Measurements from ENCODE around the gene CIROP.
"Not testable (repeated sequence)": the region's sequence is repeated elsewhere in the genome, so short reads cannot be mapped to it uniquely, and the experiment has no call there.

The CIROP gene

GRCh38 chr14:23114669-23115038 is 9.9 kb upstream of the CIROP start:
- DNase-seq (ENCODE audit: low read depth), result no peak

DNA sequence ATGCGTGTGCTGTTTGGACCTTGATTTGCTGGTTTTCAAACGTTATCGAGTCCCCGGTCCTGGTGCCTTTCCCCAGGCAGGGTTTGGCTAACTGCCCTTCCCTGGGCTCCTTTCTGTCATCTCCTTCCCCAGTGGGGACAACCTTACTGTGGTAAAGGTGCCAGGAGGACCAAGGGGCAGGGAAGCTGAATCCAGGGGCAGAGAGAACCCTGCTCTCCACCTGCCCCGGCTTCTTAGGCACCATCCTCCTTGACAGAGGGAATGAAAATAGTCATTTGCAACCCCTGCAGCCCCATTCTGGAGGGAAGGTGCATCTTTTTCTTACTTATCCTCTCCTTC is 9.3 kb upstream of the CIROP start:
- DNase-seq (ENCODE audit: low read depth), result no peak

GRCh38 chr14:23113431-23114119 is 8.8 kb upstream of the CIROP start:
- DNase-seq (ENCODE audit: low read depth), result no peak

DNA sequence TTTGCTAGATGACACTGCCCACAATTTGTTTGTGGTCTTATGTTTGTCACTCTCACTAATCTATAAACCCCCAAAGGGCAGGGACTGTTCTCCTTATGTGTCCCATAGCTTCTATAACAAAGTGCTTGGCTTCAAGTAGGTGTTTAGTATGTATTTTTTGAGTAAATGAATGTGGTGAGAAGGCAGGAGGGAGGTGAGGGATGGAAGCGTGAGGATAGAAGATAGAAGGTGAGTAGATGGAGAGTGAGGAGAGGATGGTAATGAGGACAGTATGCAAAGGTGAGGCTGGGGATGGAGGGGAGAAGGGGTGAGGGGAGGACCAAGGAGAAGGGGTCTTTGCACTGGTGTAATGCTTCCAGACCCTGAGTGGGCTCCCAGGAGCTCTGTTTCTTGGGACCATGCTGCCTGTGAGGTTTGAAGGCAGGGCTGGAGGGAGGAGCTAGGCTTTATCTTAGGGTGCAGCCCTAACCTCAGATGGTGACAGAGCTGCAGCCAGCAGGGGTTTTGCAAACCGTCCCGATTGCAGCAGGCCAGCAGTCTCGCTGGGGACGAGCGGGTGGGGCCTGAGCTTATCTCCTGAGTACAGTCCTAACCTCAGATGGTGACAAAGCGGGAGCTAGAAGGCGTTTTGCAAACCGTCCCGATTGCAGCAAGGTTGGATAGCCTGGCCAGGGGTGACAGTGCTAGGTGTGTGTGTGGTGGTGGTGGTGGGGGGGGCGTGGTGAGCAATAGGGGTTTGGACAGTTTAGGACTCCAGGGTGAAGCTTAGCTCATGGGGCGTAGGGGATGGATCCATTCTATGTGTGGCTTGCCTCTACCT is 7.8 kb upstream of the CIROP start:
- DNase-seq (ENCODE audit: low read depth), result no peak

GRCh38 chr14:23110579-23111365 is 6.0 kb upstream of the CIROP start:
- no peak for DNase-seq (ENCODE audit: low read depth)

DNA sequence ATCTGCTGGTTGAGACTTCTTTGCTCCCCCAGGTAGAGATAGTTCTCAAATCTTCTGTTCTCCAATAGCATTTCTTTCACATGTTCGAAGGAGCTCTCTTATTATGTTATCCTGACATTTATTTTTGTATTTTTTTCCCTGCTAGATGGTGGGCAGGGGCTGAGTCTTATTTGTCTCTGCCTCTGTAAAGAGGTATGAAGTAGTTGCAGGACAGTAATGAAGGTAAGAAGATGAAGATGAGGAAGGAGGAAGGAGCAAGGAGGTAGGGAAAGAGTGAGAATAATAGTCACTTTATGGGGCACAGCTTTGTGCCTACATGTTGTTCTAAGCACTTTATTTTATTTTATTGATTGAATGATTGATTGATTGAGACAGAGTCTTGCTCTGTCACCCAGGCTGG is 5.0 kb upstream of the CIROP start:
- DNase-seq (ENCODE audit: low read depth), result no peak

- not testable (repeated sequence) for DNase-seq (ENCODE audit: low read depth)
Observed at GRCh38 chr14:23108169-23108568, 3.4 kb upstream of the CIROP start.

- DNase-seq (ENCODE audit: low read depth), result not testable (repeated sequence)
Observed at GRCh38 chr14:23107620-23108019, 2.8 kb upstream of the CIROP start.

- no peak for DNase-seq (ENCODE audit: low read depth)
Observed at GRCh38 chr14:23106747-23107045, 1.9 kb upstream of the CIROP start.

DNA sequence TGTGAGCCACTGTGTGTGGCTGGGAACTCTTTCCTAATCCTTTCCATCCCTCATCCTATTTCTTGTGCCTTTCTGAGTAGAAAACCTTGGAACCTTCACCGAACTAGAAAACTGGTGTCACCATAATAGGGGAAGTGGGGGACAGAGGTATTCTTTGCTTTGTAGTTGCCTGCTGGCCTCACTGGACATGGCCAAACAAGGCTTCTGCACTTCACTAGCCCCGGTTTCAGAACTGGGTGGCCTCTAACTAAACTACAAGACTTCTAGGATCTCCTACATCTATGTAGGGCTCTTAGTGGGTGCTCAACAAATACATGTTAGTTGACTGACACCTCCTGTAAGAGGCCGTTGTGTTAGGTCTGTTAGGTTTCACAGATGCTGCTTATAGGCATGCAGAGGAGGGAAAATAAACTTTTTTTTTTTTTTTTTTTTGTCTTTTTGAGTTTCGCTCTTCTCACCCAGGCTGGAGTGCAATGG is 597 bp upstream of the CIROP start:
- DNase-seq (ENCODE audit: low read depth), result no peak

DNA sequence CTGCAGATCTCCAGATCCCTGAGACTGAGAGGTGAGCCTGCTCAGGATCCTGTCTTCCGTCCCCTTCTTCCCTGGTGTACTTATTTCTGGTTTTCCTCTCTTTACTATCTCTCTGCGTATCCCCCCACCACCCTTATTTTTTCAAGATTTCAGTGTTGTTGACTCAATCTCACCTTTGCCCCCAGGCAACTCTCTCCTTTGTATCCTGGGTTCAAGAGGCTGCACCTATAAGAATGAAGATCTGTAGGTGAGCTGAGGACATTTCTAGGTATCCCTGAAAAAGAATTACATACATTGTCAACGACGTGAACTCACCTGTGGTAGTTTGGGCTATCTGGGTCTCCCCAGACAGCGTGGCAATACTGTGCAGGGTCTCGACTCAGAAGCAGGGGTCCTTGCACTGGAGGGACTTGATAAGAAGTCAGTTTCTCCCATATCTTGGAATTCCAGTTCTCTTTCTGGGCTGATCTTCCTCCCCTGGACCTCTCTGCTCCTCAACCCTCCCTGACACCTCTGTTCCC is 659 bp downstream of the CIROP start:
- no peak for DNase-seq (ENCODE audit: low read depth)

GRCh38 chr14:23103581-23103980 is 1.2 kb downstream of the CIROP start:
- no peak for DNase-seq (ENCODE audit: low read depth)

GRCh38 chr14:23102801-23103200 is 2.0 kb downstream of the CIROP start:
- DNase-seq (ENCODE audit: low read depth), result no peak

DNA sequence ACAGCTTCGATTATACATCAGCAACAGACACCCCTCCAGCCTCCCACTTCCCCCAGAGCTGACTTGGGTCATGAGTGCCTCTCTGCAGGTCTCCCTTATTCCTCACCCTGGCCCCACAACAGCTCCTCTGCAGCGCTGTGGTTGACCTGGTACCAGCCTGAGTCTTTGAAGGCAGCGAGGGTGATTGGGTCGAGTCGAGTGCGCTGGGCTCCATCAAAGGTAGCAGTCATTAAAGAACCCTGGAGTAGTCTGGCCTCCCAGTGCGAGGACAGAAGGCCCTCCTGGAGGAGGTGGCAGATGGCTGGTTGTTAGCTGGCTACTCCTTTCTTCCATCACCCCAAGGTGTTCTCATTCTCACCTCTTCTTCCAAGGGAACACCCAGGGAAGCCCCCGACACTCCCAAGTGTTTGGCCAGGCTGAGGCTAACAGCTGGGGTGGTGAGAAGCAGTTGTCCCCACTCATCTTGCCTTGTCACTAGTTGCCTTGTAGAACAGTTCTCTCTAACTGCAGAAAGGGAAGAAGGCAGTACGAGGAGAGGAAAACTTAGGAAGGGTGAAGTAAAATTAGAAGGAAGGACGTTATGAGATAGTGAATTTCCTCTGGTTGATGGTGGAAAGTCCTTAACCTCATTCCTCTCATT is 2.7 kb downstream of the CIROP start:
- DNase-seq (ENCODE audit: low read depth), result no peak

DNA sequence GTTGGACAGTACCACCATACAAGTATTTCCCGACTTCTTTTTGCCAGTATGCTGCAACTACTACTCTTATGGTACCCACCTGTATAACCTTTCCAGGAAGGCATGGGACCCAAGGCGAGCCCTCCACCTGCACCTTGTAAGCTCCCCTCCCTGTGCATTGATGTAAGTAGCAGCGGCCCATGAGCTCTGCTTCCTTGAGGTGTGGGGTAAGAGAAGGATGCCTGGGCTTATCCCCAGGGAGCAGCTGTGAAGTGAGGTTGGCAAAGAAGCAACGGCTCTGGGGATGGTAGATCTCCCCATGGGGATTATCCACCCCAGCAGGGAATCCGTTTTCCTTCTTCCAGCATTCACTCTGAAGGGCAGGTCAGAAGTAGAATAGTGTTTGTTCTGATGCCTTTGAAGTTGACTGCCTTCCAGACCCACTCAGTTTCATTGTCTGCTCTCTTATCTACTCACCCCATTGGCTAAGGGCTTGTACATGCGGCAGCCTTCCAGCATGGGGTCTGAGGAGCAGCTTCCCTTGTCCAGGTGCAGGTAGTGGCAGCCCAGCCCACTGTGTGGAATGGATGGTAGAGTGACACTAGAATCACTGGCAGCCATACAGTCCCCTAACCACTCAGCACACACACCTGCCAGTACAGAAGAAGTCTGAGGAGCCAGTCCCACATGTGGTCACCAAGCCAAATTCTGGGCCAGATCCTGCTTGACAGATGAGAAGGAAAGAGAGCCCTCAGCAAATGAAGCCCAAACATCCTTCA is 3.4 kb downstream of the CIROP start:
- no peak for DNase-seq (ENCODE audit: low read depth)

DNA sequence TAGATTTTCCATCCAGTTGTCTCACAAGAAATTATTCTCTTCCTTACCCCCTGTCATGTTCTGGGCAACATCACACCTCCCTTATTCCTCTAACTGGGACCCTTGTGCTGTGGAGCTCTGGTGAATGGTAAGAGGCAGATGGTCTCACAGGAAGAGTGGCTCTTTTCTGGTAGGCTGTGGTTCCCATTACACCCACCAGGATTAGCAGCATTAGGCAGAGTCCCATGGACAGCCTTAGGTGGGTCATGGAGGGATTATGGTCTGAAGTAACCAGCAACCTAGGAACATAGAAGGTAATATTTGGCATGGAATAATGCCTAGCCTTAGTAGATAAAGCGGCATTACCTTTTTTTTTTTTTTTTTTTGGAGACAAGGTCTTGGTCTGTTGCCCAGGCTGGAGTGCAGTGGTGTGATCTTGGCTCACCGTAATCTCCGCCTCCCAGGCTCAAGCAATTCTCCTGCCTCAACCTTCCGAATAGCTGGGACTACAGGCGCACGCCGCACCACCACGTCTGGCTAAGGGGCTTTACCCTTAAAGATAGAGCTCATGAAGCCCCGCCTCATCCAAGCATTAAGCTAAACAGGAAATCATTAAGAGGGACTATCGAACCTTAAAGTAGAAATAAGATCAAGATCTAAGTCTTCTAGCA is 5.5 kb downstream of the CIROP start:
- no peak for DNase-seq (ENCODE audit: low read depth)

DNA sequence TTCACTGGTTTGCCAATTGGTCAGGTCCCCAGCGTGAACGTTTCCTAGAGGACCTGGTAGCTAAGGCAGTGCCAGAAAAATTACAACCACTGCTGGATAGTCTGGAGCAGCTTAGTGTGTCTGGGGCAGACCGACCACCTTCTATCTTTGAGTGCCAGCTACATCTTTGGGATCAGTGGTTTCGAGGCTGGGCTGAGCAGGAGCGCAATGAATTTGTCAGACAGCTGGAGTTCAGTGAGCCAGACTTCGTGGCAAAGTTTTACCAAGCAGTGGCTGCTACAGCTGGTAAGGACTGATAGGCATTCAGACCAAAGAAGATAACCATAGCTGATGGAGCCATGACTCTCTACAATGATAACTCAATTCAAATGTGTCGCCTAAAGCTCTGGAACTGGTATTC is 7.0 kb downstream of the CIROP start:
- no peak for DNase-seq (ENCODE audit: low read depth)

- peak; percentile 98 for DNase-seq (ENCODE audit: low read depth)
Observed at GRCh38 chr14:23095196-23096108, 9.3 kb downstream of the CIROP start, which contains the start of gene C14orf119. Gene C14orf119 (plus strand): TSS chr14:23095505. CDS start chr14:23097659, 2,154 bp downstream.

GRCh38 chr14:23094666-23095195 is 10.1 kb downstream of the CIROP start, which contains the start of gene ACIN1:
Gene ACIN1 (minus strand): TSS chr14:23095136. CDS start chr14:23095112, 24 bp downstream.
- no peak for DNase-seq (ENCODE audit: low read depth)

All from activated T-helper 9 cell treated with anti-CD3 and anti-CD28 coated beads, Interleukin-2, amount 50 U/mL, for 16 hours (primary cell).